ENCODE measurements around the gene CORO1C. TPM values are rescaled to one million over a fixed set of nuclear protein-coding genes. Genes with fewer than 3 reads are reported as not detected.

Gene CORO1C
- total RNA-seq, 1 experiment from 2014 or later, result 14.9 TPM

GRCh38 chr12:108606492-108606891, 124.8 kb downstream of the CORO1C start:
- H3K9me2 ChIP-seq (replicated peaks; ENCODE audit: insufficient read depth, low read length), result no peaks in the 10 kb centered on the region
- H3K4me2 ChIP-seq (ENCODE audit: low read depth, low read length, poor library complexity, severe bottlenecking), result no peak overlapping the region
- no peak for DNase-seq
- H3K9me3 ChIP-seq (ENCODE audit: low read length), result no peaks in the 10 kb centered on the region
- no peak overlapping the region for H2AFZ ChIP-seq (ENCODE audit: low read length)
- H3K79me2 ChIP-seq (ENCODE audit: low read length), result no peaks in the 10 kb centered on the region
- no peaks in the 10 kb centered on the region for H3K36me3 ChIP-seq (ENCODE audit: insufficient read depth, low read length)
- no peaks in the 10 kb centered on the region for H4K20me1 ChIP-seq (ENCODE audit: insufficient read depth, low read depth, low read length)
- no peak overlapping the region for H3K9ac ChIP-seq (ENCODE audit: low read length)
- H3K27me3 ChIP-seq (ENCODE audit: low read length), result no peaks in the 10 kb centered on the region
- H3K27ac ChIP-seq (ENCODE audit: low read length), result no peak overlapping the region
- no peak overlapping the region for H3K4me3 ChIP-seq (ENCODE audit: low read length)
- H3K4me1 ChIP-seq (ENCODE audit: low read length), result no peaks in the 10 kb centered on the region

GRCh38 chr12:108605690-108606406, 125.5 kb downstream of the CORO1C start:
- Histone ChIP-seq H4K20me1 (ENCODE audit: insufficient read depth, low read depth, low read length) (no peaks in the 10 kb centered on the region), H3K36me3 (ENCODE audit: insufficient read depth, low read length) (no peaks in the 10 kb centered on the region), H3K9me2 (replicated peaks; ENCODE audit: insufficient read depth, low read length) (no peaks in the 10 kb centered on the region), H3K9me3 (ENCODE audit: low read length) (no peaks in the 10 kb centered on the region), H3K4me1 (ENCODE audit: low read length) (no peaks in the 10 kb centered on the region), H3K4me3 (ENCODE audit: low read length) (no peak overlapping the region), H2AFZ (ENCODE audit: low read length) (no peak overlapping the region), H3K79me2 (ENCODE audit: low read length) (no peaks in the 10 kb centered on the region), H3K27ac (ENCODE audit: low read length) (no peak overlapping the region), H3K4me2 (ENCODE audit: low read depth, low read length, poor library complexity, severe bottlenecking) (no peak overlapping the region), H3K27me3 (ENCODE audit: low read length) (no peaks in the 10 kb centered on the region), H3K9ac (ENCODE audit: low read length) (no peak overlapping the region)
- no peak for DNase-seq

GRCh38 chr12:108605000-108605689, 126.2 kb downstream of the CORO1C start:
- no peak overlapping the region for H3K4me3 ChIP-seq (ENCODE audit: low read length)
- H3K9me2 ChIP-seq (replicated peaks; ENCODE audit: insufficient read depth, low read length), result no peaks in the 10 kb centered on the region
- H3K4me1 ChIP-seq (ENCODE audit: low read length), result no peaks in the 10 kb centered on the region
- no peaks in the 10 kb centered on the region for H3K36me3 ChIP-seq (ENCODE audit: insufficient read depth, low read length)
- H3K79me2 ChIP-seq (ENCODE audit: low read length), result no peaks in the 10 kb centered on the region
- no peak overlapping the region for H2AFZ ChIP-seq (ENCODE audit: low read length)
- no peaks in the 10 kb centered on the region for H3K9me3 ChIP-seq (ENCODE audit: low read length)
- no peaks in the 10 kb centered on the region for H4K20me1 ChIP-seq (ENCODE audit: insufficient read depth, low read depth, low read length)
- no peak overlapping the region for H3K9ac ChIP-seq (ENCODE audit: low read length)
- no peak overlapping the region for H3K27ac ChIP-seq (ENCODE audit: low read length)
- no peak for DNase-seq
- H3K4me2 ChIP-seq (ENCODE audit: low read depth, low read length, poor library complexity, severe bottlenecking), result no peak overlapping the region
- H3K27me3 ChIP-seq (ENCODE audit: low read length), result no peaks in the 10 kb centered on the region

GRCh38 chr12:108604208-108604941, 126.9 kb downstream of the CORO1C start:
- H3K27ac ChIP-seq (ENCODE audit: low read length), result no peak overlapping the region
- no peak overlapping the region for H3K4me2 ChIP-seq (ENCODE audit: low read depth, low read length, poor library complexity, severe bottlenecking)
- H3K9ac ChIP-seq (ENCODE audit: low read length), result no peak overlapping the region
- no peaks in the 10 kb centered on the region for H3K36me3 ChIP-seq (ENCODE audit: insufficient read depth, low read length)
- no peaks in the 10 kb centered on the region for H4K20me1 ChIP-seq (ENCODE audit: insufficient read depth, low read depth, low read length)
- no peak overlapping the region for H2AFZ ChIP-seq (ENCODE audit: low read length)
- no peak for DNase-seq
- no peak overlapping the region for H3K4me3 ChIP-seq (ENCODE audit: low read length)
- no peaks in the 10 kb centered on the region for H3K9me3 ChIP-seq (ENCODE audit: low read length)
- no peaks in the 10 kb centered on the region for H3K4me1 ChIP-seq (ENCODE audit: low read length)
- no peaks in the 10 kb centered on the region for H3K27me3 ChIP-seq (ENCODE audit: low read length)
- no peaks in the 10 kb centered on the region for H3K79me2 ChIP-seq (ENCODE audit: low read length)
- no peaks in the 10 kb centered on the region for H3K9me2 ChIP-seq (replicated peaks; ENCODE audit: insufficient read depth, low read length)

GRCh38 chr12:108603743-108604142, 127.6 kb downstream of the CORO1C start:
- Histone ChIP-seq H3K4me1 (ENCODE audit: low read length) (no peaks in the 10 kb centered on the region), H3K4me2 (ENCODE audit: low read depth, low read length, poor library complexity, severe bottlenecking) (no peak overlapping the region), H3K79me2 (ENCODE audit: low read length) (no peaks in the 10 kb centered on the region), H3K27ac (ENCODE audit: low read length) (no peak overlapping the region), H3K36me3 (ENCODE audit: insufficient read depth, low read length) (no peaks in the 10 kb centered on the region), H3K27me3 (ENCODE audit: low read length) (no peaks in the 10 kb centered on the region), H2AFZ (ENCODE audit: low read length) (no peak overlapping the region), H3K9ac (ENCODE audit: low read length) (no peak overlapping the region), H3K9me3 (ENCODE audit: low read length) (no peaks in the 10 kb centered on the region), H3K9me2 (replicated peaks; ENCODE audit: insufficient read depth, low read length) (no peaks in the 10 kb centered on the region), H3K4me3 (ENCODE audit: low read length) (no peak overlapping the region), H4K20me1 (ENCODE audit: insufficient read depth, low read depth, low read length) (no peaks in the 10 kb centered on the region)
- no peak for DNase-seq

- Histone ChIP-seq H3K4me3 (ENCODE audit: low read length) (no peak overlapping the region), H2AFZ (ENCODE audit: low read length) (no peak overlapping the region), H3K27ac (ENCODE audit: low read length) (no peak overlapping the region), H3K4me1 (ENCODE audit: low read length) (no peaks in the 10 kb centered on the region), H3K27me3 (ENCODE audit: low read length) (no peaks in the 10 kb centered on the region), H3K9me2 (replicated peaks; ENCODE audit: insufficient read depth, low read length) (no peaks in the 10 kb centered on the region), H3K9me3 (ENCODE audit: low read length) (no peaks in the 10 kb centered on the region), H4K20me1 (ENCODE audit: insufficient read depth, low read depth, low read length) (no peaks in the 10 kb centered on the region), H3K36me3 (ENCODE audit: insufficient read depth, low read length) (no peaks in the 10 kb centered on the region), H3K4me2 (ENCODE audit: low read depth, low read length, poor library complexity, severe bottlenecking) (no peak overlapping the region), H3K9ac (ENCODE audit: low read length) (no peak overlapping the region), H3K79me2 (ENCODE audit: low read length) (no peaks in the 10 kb centered on the region)
- DNase-seq, result no peak
Observed at GRCh38 chr12:108602976-108603704, 128.2 kb downstream of the CORO1C start.

GRCh38 chr12:108602209-108602705, 129.1 kb downstream of the CORO1C start:
- Histone ChIP-seq H3K79me2 (ENCODE audit: low read length) (no peaks in the 10 kb centered on the region), H3K27ac (ENCODE audit: low read length) (no peak overlapping the region), H3K4me3 (ENCODE audit: low read length) (no peak overlapping the region), H3K9ac (ENCODE audit: low read length) (no peak overlapping the region), H3K36me3 (ENCODE audit: insufficient read depth, low read length) (no peaks in the 10 kb centered on the region), H2AFZ (ENCODE audit: low read length) (no peak overlapping the region), H3K4me2 (ENCODE audit: low read depth, low read length, poor library complexity, severe bottlenecking) (no peak overlapping the region), H3K9me2 (replicated peaks; ENCODE audit: insufficient read depth, low read length) (no peaks in the 10 kb centered on the region), H4K20me1 (ENCODE audit: insufficient read depth, low read depth, low read length) (no peaks in the 10 kb centered on the region), H3K9me3 (ENCODE audit: low read length) (no peaks in the 10 kb centered on the region), H3K4me1 (ENCODE audit: low read length) (no peaks in the 10 kb centered on the region), H3K27me3 (ENCODE audit: low read length) (no peaks in the 10 kb centered on the region)
- no peak for DNase-seq

- H3K4me3 ChIP-seq (ENCODE audit: low read length), result no peak overlapping the region
- H3K27ac ChIP-seq (ENCODE audit: low read length), result no peak overlapping the region
- H3K27me3 ChIP-seq (ENCODE audit: low read length), result no peaks in the 10 kb centered on the region
- DNase-seq, result no peak
- H3K4me2 ChIP-seq (ENCODE audit: low read depth, low read length, poor library complexity, severe bottlenecking), result no peak overlapping the region
- H3K4me1 ChIP-seq (ENCODE audit: low read length), result no peaks in the 10 kb centered on the region
- H2AFZ ChIP-seq (ENCODE audit: low read length), result no peak overlapping the region
- no peaks in the 10 kb centered on the region for H4K20me1 ChIP-seq (ENCODE audit: insufficient read depth, low read depth, low read length)
- no peaks in the 10 kb centered on the region for H3K9me3 ChIP-seq (ENCODE audit: low read length)
- H3K9ac ChIP-seq (ENCODE audit: low read length), result no peak overlapping the region
- H3K9me2 ChIP-seq (replicated peaks; ENCODE audit: insufficient read depth, low read length), result no peaks in the 10 kb centered on the region
- no peaks in the 10 kb centered on the region for H3K36me3 ChIP-seq (ENCODE audit: insufficient read depth, low read length)
- H3K79me2 ChIP-seq (ENCODE audit: low read length), result no peaks in the 10 kb centered on the region
Observed at GRCh38 chr12:108600702-108601007, 130.7 kb downstream of the CORO1C start.

Data from Karpas-422 (cell line).